ENCODE measurements around the gene CDC42BPB. TPM values are rescaled to one million over a fixed set of nuclear protein-coding genes. Genes with fewer than 3 reads are reported as not detected.

CDC42BPB gene
- total RNA-seq, 1 donor from 2014 or later, result 103 TPM

- H3K4me3 Mint-ChIP-seq, result no peak overlapping the region
- H3K36me3 Mint-ChIP-seq, result peaks cover 35% of the 10 kb centered on the region
- TF ChIP-seq CTCF (IDR thresholded peaks at IDR 0.05; ENCODE audit: unreplicated experiment), result no peak
- no peaks in the 10 kb centered on the region for H3K4me1 Mint-ChIP-seq
- H3K27me3 Mint-ChIP-seq (ENCODE audit: low read depth), result no peaks in the 10 kb centered on the region
- no peaks in the 10 kb centered on the region for H3K9me3 Mint-ChIP-seq
- no peak for DNase-seq (ENCODE audit: low spot score in 2 of 2, unreplicated experiment in 2 of 2)
- no peak overlapping the region for H3K27ac Mint-ChIP-seq
These were observed 115.8 kb downstream of the CDC42BPB start for GRCh38 chr14:102941419-102942011.

- H3K27ac Mint-ChIP-seq, result no peak overlapping the region
- no peaks in the 10 kb centered on the region for H3K4me1 Mint-ChIP-seq
- peaks cover 35% of the 10 kb centered on the region for H3K36me3 Mint-ChIP-seq
- no peak for TF ChIP-seq CTCF (IDR thresholded peaks at IDR 0.05; ENCODE audit: unreplicated experiment)
- no peaks in the 10 kb centered on the region for H3K9me3 Mint-ChIP-seq
- H3K4me3 Mint-ChIP-seq, result no peak overlapping the region
- H3K27me3 Mint-ChIP-seq (ENCODE audit: low read depth), result no peaks in the 10 kb centered on the region
- DNase-seq (ENCODE audit: low spot score in 2 of 2, unreplicated experiment in 2 of 2), result no peak
These were observed 116.5 kb downstream of the CDC42BPB start for GRCh38 chr14:102940729-102941362.

GRCh38 chr14:102939820-102940561 is 117.4 kb downstream of the CDC42BPB start:
- no peak for TF ChIP-seq CTCF (IDR thresholded peaks at IDR 0.05; ENCODE audit: unreplicated experiment)
- H3K4me3 Mint-ChIP-seq, result no peak overlapping the region
- no peaks in the 10 kb centered on the region for H3K4me1 Mint-ChIP-seq
- H3K36me3 Mint-ChIP-seq, result peaks cover 34% of the 10 kb centered on the region
- DNase-seq (ENCODE audit: low spot score in 2 of 2, unreplicated experiment in 2 of 2), result no peak
- no peaks in the 10 kb centered on the region for H3K9me3 Mint-ChIP-seq
- no peak overlapping the region for H3K27ac Mint-ChIP-seq
- H3K27me3 Mint-ChIP-seq (ENCODE audit: low read depth), result no peaks in the 10 kb centered on the region

- no peak for TF ChIP-seq CTCF (IDR thresholded peaks at IDR 0.05; ENCODE audit: unreplicated experiment)
- Mint-ChIP-seq H3K36me3 (peaks cover 39% of the 10 kb centered on the region), H3K27me3 (ENCODE audit: low read depth) (no peaks in the 10 kb centered on the region), H3K27ac (no peak overlapping the region), H3K4me3 (no peak overlapping the region), H3K4me1 (no peaks in the 10 kb centered on the region), H3K9me3 (no peaks in the 10 kb centered on the region)
- no peak for DNase-seq (ENCODE audit: low spot score in 2 of 2, unreplicated experiment in 2 of 2)
These were observed 118.0 kb downstream of the CDC42BPB start for GRCh38 chr14:102939329-102939728.

- Mint-ChIP-seq H3K27ac (no peak overlapping the region), H3K27me3 (ENCODE audit: low read depth) (no peaks in the 10 kb centered on the region), H3K4me1 (no peaks in the 10 kb centered on the region), H3K4me3 (no peak overlapping the region), H3K9me3 (no peaks in the 10 kb centered on the region), H3K36me3 (peaks cover 31% of the 10 kb centered on the region)
- no peak for TF ChIP-seq CTCF (IDR thresholded peaks at IDR 0.05; ENCODE audit: unreplicated experiment)
- no peak for DNase-seq (ENCODE audit: low spot score in 2 of 2, unreplicated experiment in 2 of 2)
These were observed 119.2 kb downstream of the CDC42BPB start for GRCh38 chr14:102938191-102938590.

Data from mesothelial cell of epicardium (in vitro differentiated cells).